ENCODE data around the gene TXNRD1.

- TF ChIP-seq CTCF (IDR thresholded peaks at IDR 0.05) (no peak), EP300 (IDR thresholded peaks at IDR 0.05) (no peak), POLR2A (IDR thresholded peaks at IDR 0.05) (no peak)
Observed at GRCh38 chr12:104188534-104188933, 27.0 kb upstream of the TXNRD1 start.
